RWPE1 (cell line): ENCODE measurements around the gene LCN12.

Experiments
- CTCF ChIA-PET: fragments of 350-600 bp; sonication (Branson Sonifier 250); formaldehyde crosslinking; extraction: SDS; loops from one replicate; lab custom pipeline; 2021; lab: Yijun Ruan, JAX
- POLR2A ChIA-PET: fragments of 400-600 bp; formaldehyde crosslinking; extraction: SDS; loops from one replicate; lab custom pipeline; 2020; ENCODE audit warnings: antibody characterized with exemption; ENCODE audit not compliant: low non-redundant PET; lab: Yijun Ruan, JAX
- DNase-seq: peaks from one replicate; pipeline ENCODE4 v3.0.0; 2012; ENCODE audit warnings: low spot score
- H3K27ac ChIP-seq: fragments of 450-650 bp; 2 replicates; pipeline ENCODE4 v1.5.1; 2017
- TF ChIP-seq, protein P1 (sequence below): fragments of 450-650 bp; conservative IDR thresholded peaks from 2 replicates; pipeline ENCODE4 v1.5.1; 2017; ENCODE audit warnings: low read depth, mild to moderate bottlenecking

LCN12 gene

DNA sequence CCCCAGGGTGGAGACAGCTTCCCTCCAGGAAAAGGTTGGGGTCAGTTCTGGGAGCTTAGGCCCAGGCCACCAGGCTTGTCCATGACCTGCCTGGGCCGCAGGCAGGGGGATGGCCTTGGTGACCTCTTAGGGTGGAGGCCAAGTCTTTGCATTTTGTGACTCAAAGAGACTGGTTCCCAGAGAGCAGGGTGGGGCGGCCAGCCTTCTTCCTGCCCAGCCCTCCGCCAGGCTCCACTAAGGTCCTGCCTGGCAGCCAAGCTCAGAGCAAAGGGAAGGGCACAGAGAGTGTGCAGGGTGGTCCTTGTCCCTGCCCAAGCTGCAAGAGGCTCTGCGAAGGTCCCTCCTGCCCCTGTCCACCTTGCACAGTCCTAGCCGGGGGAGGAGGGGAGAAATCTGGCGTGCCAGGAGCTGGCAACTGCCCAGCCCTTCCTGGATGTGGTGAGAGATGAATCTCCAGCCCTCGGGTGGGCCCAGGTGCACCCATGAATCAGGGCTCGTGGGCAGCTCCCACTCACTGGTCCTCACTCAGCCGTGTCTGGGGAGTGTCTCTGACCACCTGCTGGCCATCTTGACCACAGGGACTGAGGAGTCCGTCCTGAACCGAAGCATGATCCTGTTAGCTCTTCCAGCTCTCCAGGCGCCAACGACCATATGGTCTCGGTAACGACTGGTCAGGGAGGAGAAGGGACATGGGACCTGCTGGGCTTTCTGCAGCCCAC, 22.9 kb downstream of the LCN12 start:
- DNase-seq, result peak; percentile 57
- H3K27ac ChIP-seq, result peak overlapping the region; percentile 80
- TF ChIP-seq, protein P1, sequence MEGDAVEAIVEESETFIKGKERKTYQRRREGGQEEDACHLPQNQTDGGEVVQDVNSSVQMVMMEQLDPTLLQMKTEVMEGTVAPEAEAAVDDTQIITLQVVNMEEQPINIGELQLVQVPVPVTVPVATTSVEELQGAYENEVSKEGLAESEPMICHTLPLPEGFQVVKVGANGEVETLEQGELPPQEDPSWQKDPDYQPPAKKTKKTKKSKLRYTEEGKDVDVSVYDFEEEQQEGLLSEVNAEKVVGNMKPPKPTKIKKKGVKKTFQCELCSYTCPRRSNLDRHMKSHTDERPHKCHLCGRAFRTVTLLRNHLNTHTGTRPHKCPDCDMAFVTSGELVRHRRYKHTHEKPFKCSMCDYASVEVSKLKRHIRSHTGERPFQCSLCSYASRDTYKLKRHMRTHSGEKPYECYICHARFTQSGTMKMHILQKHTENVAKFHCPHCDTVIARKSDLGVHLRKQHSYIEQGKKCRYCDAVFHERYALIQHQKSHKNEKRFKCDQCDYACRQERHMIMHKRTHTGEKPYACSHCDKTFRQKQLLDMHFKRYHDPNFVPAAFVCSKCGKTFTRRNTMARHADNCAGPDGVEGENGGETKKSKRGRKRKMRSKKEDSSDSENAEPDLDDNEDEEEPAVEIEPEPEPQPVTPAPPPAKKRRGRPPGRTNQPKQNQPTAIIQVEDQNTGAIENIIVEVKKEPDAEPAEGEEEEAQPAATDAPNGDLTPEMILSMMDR, result no peak
- ChIA-PET CTCF (interaction anchor here (0.6 to 1.8 kb wide), 8 partner anchors 10 to 118 kb away, joined by 3 to 6 read pairs (median 4); partner anchors contain the start of gene NPDC1), POLR2A (interaction anchor here (0.6 to 1.0 kb wide), 2 partner anchors 17 to 89 kb away, joined by 6 to 9 read pairs; partner anchors contain the start of gene PAXX)

- DNase-seq, result no peak
- TF ChIP-seq, protein P1, result no peak; the same call in 1 of the 2 replicates
- CTCF ChIA-PET, result interaction anchor here (0.6 to 1.8 kb wide), 8 partner anchors 17 to 258 kb away, joined by 3 to 6 read pairs (median 3); partner anchors contain the start of gene PAXX
- peak overlapping the region; percentile 80 for H3K27ac ChIP-seq
- POLR2A ChIA-PET, result interaction anchor here (0.6 to 1.0 kb wide), 2 partner anchors 17 to 89 kb away, joined by 6 to 9 read pairs; partner anchors contain the start of gene PAXX
Observed at GRCh38 chr9:136975644-136976043, 23.6 kb downstream of the LCN12 start.

DNA sequence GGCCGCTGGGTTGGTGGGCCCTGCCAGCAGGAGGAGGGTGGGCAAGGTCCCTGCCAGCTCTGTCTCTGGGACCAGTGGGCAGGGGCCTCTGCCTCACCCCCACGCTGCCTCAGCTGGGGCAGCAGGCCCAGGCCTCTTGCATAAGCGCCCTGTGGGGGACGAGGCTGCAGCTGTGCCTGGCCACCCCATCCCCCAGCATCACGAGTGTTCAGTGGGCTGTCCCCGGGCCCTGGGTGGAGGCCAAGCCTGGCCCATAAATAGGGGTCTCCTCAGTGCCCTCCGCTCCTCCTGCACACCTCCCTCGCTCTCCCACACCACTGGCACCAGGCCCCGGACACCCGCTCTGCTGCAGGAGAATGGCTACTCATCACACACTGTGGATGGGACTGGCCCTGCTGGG, 25.1 kb downstream of the LCN12 start, which contains the start of gene PTGDS:
Gene PTGDS, plus strand, starts transcription at position 282 of the 400 bp plus-strand sequence. Its CDS starts 75 bp downstream, at position 357.
- POLR2A ChIA-PET, result no interaction called here

DNA sequence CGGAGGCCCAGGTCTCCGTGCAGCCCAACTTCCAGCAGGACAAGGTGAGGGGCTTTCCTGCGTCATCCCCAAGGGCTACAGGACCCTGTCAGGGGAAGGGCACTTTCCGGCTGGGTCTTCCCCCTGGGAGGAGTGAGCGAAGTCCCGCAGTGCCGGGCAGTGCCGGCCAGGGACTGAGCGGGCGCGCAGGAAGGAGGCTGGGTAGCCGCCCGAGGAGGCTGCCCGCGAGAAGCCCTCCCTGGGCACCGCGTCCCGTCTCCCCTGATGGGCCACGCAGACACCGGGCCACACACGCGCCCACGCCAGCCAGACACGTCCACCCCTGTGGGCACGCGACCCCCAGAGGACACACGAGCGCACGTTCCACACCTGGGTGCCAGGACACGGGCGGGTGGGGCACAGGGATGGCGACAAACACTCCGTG, 25.6 kb downstream of the LCN12 start:
- POLR2A ChIA-PET, result interaction anchor here (0.5 to 0.6 kb wide), 2 partner anchors 24 to 125 kb away, joined by 3 read pairs; no protein-coding TSS in a partner anchor
- CTCF ChIA-PET, result no interaction called here
- H3K27ac ChIP-seq, result peak overlapping the region; percentile 80
- TF ChIP-seq, protein P1, result no peak
- no peak for DNase-seq

More for the DNA sequence above, 25.1 kb downstream of the LCN12 start, which contains the start of gene PTGDS:
- CTCF ChIA-PET, result interaction anchor here (1.0 kb wide), 1 partner anchor 12 kb away, joined by 3 read pairs; no protein-coding TSS in a partner anchor
- H3K27ac ChIP-seq, result peak within 1 kb of the TSS; percentile 80
- TF ChIP-seq, protein P1, result no peak
- DNase-seq, result no peak

DNA sequence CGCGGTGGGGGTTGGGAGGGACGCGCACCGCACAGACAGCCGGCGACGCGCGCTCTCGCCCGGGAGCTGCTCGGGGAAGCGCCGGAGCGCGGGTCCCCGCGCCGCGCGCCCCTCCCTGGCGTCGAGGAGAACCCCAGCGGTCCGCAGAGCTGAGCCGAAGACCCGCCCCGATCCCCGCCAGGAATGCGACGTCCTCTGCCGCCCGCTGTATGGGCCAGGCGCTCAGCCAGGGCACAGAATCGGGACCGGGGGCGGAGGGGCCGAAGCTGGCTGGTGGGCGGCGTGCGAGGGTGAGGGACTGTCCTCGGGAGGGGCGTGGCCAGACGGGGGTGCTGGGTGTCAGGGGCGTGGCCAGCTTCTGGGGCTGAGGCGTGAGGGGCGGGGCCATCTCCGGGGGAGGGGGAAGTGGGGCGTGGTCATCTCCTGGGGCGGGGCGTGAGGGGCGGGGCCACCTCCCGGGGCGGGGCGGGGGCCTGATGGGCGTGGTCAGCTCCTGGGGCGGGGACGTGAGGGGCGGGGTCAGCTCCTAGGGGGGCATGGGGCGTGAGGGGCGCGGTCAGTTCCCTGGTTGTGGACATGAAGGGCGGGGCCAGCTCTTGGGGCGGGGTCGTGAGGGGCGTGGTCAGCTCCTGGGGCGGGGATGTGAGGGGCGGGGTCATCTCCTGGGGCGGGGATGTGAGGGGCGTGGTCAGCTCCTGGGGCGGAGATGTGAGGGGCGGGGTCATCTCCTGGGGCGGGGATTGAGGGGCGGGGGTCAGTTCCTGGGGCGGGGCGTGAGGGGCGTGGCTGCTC, 26.2 kb downstream of the LCN12 start:
- POLR2A ChIA-PET, result interaction anchor here (0.5 to 1.2 kb wide), 6 partner anchors 10 to 125 kb away, joined by 3 to 5 read pairs (median 3); partner anchors contain the start of gene CLIC3
- CTCF ChIA-PET, result interaction anchor here (0.6 to 1.0 kb wide), 3 partner anchors 57 to 282 kb away, joined by 3 to 5 read pairs (median 5); no protein-coding TSS in a partner anchor
- H3K27ac ChIP-seq, result peak overlapping the region; percentile 80
- TF ChIP-seq, protein P1, result no peak
- peak; percentile 100 for DNase-seq
